GM12874 (cell line): Measurements from ENCODE around the gene GLYR1.

Experiments
- CTCF ChIP-seq: IDR thresholded peaks from 2 replicates; pipeline ENCODE4 v1.5.1; 2011; ENCODE audit warnings: low read depth, mild to moderate bottlenecking, control low read depth, low read length, moderate library complexity; ENCODE audit not compliant: insufficient read depth

GLYR1 gene

GRCh38 chr16:4828567-4829321, 18.3 kb downstream of the GLYR1 start:
- TF ChIP-seq CTCF: no peak

- no peak for TF ChIP-seq CTCF
Observed at GRCh38 chr16:4826980-4827379, 20.1 kb downstream of the GLYR1 start.

- no peak for TF ChIP-seq CTCF
Observed at GRCh38 chr16:4826526-4826925, 20.6 kb downstream of the GLYR1 start.

GRCh38 chr16:4825196-4825595, 21.9 kb downstream of the GLYR1 start:
- TF ChIP-seq CTCF: no peak

GRCh38 chr16:4820652-4821051, 26.4 kb downstream of the GLYR1 start:
- TF ChIP-seq CTCF: no peak

- TF ChIP-seq CTCF: no peak
Observed at GRCh38 chr16:4814542-4815173, 32.4 kb downstream of the GLYR1 start.

- no peak for TF ChIP-seq CTCF
Observed at GRCh38 chr16:4814046-4814445, 33.0 kb downstream of the GLYR1 start.
